Smooth muscle cell of the brain vasculature (primary cell): ENCODE data around the gene TRMT2A.

ENCODE experiments used
- DNase-seq: peaks from one replicate; pipeline ENCODE4 v3.0.0-alpha.2; 2012; ENCODE audit warnings: low read depth, low spot score

Gene TRMT2A

DNA sequence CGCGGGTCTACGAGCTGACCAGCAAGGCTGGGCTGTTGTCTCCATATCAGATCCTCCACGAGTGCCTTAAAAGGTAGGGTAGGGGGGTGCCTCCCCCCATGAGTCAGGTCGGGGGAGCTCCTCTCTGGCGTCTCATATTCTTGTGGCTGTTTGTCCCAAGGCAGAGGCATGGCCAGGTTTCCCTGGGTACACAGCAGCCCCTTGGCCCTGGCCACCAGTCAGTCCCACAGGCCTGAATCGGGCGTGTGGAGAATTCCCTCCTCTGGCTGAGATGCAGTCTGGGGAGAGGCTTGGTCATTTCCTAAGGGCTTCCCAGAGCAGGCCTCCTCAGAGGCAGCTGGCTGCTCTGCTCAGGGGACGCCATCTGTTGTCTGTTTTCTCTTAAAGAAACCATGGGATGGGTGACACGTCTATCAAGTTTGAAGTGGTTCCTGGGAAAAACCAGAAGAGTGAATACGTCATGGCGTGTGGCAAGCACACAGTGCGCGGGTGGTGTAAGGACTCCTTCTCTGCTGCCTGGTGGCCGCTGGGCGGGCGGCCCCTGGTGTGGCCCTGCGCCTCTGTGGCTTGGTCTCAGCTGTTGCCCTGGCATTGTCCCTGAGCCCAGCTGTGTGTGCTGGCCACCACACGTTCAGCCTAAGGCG is 10.7 kb downstream of the TRMT2A start:
- no peak for DNase-seq

DNA sequence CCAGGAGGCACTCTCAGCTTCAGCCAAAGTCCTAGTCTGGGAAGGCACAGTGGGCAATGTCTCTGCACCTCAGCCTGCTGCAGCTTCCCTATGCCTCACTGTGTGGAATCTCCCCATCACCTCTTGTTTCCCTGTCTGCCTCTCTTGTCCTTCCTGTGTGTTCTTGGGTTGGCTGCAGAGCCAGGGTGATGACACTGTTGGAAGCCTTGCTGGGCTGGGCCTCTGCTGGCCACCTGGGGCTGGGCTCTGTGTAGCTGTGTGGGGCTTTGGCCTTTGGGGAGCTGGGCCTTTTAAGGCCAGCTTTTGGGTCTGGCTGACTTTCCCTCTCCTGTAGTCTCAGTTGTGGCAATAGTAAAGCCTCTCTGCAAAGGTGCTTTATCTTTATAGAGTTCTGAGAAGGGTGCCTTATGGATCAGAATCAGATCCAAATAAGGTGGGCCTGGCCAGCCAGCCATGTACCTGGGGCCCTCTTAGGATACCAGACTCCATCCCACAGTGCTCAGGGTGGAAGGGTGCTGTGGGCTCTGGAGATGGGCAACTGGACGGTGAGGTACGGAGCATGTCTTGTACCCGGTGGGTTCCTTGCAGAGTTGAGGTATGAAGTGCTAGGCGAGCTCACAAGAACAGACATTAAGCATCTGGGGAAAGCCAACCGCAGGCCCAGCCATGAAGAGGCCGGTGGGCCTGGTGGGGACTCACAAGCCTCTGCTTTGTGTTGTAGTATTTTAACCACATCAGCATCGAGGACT is 11.4 kb downstream of the TRMT2A start:
- no peak for DNase-seq

DNA sequence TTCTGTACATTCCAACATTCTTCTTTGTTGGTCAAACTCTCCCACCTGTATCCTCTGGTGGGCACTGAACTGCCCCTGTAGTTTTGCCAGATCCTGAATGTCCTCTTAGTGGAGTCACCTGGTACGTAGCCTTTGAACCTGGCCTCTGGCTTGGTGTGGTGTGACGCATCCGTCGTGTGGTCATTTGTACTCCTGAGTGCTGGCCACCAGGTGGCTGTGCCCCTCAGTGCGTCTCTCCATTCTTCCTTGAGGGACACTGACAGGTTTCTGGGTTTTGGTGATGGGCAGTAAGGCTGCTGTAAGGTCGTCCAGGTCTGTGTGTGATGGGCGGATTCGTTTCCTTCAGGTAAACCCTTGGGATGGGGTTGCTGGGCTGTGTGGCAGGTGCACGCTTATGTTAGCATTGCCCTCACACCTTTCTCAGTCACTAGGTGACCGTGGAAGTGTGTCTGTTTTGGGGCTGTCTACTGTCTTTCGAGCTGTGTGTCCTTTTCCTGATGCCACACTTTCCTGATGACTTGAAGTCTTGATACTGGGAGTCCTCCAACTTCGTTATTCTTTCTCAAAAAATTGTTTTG is 14.7 kb downstream of the TRMT2A start:
- no peak for DNase-seq

DNA sequence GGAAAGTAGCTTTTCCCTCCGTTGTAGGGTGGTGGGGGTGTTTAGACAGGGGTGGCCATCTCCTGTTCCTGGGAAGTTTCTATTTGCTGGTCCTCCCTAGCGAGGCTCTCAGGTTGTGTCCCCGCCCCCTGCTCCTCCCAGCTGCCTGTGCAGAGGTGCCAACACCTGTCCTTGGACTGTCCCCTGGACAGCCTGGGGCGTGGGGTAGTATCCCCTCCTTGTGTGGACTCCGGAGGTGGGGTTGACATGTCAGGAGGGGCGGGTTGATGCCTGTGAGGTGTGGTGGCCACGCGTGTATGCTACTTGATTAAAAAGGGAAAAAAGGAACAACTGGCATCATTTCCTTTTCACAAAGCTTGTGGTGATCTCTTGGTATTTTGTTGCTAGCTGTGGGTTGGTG is 15.4 kb downstream of the TRMT2A start:
- no peak for DNase-seq

GRCh38 chr22:20099099-20099711 is 17.8 kb downstream of the TRMT2A start:
- no peak for DNase-seq

DNA sequence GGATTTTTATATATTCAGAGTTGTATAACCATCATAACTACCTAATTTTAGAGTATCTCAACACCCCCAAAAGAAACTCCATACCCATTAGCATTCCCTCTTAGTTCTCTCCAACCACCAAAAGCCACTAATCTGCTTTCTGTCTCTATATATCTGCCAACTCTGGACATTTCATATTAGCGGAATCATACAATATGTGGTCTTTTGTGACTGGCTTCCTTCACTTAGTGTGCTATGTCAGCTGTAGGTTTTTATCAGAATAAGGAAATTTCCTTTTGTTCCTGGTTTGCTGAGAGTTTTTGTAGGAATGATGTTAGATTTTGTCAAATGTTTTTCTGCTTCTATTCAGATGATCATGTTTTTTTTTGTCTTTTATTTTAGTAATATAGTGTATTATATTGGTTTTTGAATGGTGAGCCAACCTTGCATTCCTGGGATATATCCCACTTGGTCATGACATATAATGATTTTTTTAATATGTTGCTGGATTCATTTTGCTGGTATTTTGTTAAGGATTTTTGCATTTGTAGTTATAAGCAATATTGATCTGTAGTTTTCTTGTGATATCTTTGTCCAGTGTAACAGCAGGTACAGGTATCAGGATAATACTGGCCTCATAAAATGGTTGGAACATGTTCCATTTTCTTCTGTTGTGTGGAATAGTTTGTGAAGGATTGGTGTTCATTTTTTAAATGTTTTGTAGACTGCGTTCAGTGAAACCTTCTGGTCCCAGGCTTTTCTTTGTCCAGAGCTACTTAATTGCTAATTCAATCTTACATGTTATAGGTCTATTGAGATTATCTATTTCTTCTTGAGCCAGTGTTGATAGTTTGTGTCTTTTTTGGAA is 20.2 kb downstream of the TRMT2A start:
- no peak for DNase-seq

DNA sequence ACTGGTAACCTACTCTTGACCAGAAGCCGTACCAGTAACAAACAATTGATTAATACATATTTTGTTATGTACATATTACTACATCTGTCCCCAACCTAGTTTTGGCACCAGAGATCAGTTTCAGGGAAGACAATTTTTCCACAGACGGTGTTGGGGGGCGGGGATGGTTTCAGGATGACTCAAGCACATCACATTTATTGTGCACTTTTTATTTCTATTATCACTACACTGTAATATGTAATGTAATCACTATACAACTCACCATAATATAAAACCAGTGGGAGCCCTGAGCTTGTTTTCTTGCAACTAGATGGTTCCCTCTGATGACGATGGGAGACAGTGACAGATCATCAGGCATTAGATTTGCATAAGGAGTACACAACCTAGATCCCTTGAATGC is 21.5 kb downstream of the TRMT2A start:
- DNase-seq = no peak

DNA sequence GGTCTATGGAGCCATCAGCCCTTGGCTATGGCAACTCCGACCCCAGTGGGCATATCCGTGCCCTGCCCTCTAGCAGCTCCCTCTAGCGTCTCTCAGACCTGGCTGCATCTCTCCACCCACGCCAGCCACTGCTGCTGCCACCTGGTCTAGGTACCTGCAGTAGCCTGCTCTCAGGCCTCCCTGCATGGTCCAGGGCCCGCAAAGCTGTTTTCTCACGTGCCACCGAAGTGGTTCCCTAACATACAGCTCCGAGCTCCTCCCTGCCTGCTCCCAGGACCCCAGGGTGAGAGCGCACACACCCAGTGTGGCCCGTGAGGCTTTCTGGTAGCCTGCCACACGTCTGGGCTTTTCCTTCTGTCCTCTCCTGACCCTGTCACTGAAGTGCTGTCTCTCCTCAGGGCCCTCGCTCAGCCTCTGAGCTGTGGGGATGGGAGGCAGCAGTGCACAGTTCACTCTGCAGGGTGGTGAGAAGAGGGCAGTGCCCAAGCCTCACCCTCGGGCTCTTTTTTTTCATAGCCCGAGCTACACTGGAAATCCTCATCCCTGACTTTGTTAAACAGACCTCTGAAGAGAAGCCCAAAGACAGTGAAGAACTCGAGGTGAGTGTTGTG is 22.7 kb downstream of the TRMT2A start:
- DNase-seq = no peak

- no peak for DNase-seq
These were observed 23.4 kb downstream of the TRMT2A start for GRCh38 chr22:20093418-20094196.

DNA sequence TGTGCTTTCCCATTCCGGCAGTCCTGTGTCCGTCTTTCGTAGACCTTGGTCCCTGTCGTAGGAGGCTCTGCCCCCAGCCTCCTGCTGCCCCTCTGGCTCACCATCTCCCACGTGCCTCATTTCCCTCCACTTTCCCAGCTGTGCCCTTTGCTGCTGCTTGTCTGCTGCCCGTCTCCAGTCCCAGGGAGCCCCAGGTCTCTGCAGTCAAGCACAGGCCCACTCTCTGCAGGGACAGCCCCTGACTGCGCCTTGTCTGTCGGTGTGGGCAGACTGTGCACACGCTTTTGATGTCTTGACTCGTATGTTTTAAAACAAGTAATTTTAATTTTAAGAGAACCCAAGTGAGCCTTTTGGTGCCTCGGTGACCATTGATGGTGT is 24.6 kb downstream of the TRMT2A start:
- no peak for DNase-seq

GRCh38 chr22:20091690-20092476 is 25.1 kb downstream of the TRMT2A start:
- DNase-seq = no peak

DNA sequence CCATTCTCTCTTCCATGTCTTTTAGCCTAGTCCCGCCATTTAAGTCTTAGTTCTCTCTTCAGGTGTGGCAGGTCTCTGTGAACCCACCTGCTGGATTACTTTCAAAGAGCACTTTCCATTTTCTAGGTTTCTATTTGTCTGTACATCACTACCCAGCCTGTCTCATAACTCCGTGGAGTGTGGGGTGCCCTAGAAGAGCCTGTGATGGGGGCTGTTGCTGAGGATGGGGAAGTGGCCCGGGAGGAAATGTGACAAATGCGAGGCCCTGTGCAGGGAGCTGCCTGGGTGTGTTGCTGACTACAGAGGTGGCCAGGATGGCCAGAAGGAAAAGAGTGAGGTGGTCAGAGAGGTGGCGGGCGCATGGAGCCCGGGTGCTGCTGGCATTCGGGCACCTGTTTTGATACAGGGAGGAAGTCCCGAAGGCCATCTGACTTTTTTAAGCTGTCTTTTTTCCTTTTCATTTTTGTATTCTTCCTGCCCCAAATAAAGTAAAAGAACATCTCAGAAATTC is 26.2 kb downstream of the TRMT2A start:
- no peak for DNase-seq

DNA sequence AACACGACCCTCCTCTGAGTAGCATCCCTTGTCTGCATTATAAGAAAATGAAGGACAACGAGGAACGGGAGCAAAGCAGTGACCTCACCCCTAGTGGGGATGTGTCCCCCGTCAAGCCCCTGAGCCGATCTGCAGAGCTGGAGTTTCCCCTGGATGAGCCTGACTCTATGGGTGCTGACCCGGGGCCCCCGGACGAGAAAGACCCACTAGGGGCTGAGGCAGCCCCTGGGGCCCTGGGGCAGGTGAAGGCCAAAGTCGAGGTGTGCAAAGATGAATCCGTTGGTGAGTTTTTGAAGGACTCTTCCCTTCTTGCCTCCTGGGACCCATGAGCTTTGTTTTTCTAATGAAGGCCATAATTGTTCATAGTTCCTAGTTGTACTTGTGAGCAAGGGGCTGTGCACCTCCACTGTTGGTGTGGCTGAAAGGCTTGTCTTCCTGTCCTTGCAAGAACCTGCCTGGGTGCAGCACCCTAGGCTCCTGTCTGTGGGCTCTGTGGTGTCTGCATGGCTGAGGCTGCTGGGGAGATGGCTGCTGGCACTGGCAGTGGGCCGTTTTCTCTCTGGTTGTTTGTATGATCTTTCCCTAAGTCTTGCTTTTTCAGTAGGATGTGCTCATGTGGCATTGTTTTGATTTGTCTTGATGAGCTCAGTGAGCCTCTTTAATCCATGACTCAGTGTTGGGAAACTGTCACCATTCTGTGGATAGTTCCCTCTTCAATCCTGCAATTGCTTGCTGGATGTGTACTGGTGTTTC is 26.9 kb downstream of the TRMT2A start:
- DNase-seq = no peak

- no peak for DNase-seq
These were observed 27.6 kb downstream of the TRMT2A start for GRCh38 chr22:20089226-20089976.

GRCh38 chr22:20088263-20088648 is 28.8 kb downstream of the TRMT2A start:
- no peak for DNase-seq

DNA sequence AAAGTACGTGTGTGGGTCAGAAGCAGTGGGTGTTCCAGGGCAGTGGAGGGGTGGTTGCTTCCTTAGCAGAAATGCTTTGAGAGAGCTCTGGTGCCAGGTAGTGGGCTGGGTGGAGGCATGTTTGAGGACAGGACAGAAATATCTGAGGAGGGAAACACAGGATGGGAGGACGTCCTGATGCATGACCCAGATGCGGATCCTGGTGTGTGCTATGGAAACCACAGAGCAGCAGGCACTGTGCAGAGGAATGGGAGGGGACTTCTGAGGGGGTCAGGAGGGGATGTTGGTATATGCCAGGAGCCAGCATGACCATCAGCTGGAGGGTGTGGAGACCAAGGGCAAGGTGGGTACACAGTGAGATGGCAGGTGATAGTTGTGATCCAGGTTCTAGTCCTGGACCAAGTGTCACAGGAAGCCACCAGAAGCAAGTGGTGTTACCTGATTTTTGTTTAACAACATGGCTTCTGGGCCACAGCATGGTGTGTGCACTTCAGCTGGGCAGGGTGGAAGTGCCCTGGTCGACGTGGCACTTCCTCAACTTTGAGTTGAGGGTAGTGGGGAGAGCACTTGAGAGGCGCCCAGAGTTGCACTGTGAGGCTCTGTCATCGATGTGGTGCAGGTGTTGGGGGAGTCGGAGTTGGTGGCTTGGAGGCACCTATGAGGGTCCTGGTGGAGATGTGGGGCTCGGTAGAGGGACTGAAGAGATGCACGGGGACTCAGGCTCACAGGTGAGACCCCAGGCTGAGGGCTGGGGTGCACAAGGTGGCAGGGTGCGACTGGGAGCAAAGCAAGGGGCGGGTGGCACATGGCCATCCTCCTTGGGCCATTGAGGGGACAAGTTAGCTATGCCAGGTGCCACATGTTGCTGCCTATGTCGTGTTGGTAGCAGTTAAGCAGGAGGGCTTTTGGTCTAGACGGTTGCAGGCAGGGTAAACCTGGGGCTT is 29.4 kb downstream of the TRMT2A start:
- DNase-seq = no peak

GRCh38 chr22:20086763-20087162 is 30.3 kb downstream of the TRMT2A start:
- no peak for DNase-seq
